T-helper 1 cell treated with Interleukin-12 subunit alpha and Interleukin-12 subunit beta and Interleukin-4 antibody, amounts not matched to agents 30 ng/mL and 1 ng/mL, for 36 hours (primary cell): ENCODE data around the gene ILRUN. TPM values are rescaled to one million over a fixed set of nuclear protein-coding genes. Genes with fewer than 3 reads are reported as not detected.
"Not testable (repeated sequence)": the region's sequence is repeated elsewhere in the genome, so short reads cannot be mapped to it uniquely, and the experiment has no call there.

Experiments used
- intact Hi-C: fragments of 100-400 bp; cut with micrococcal nuclease; formaldehyde crosslinking; loops from one replicate; pipeline ENCODE4 v1.15.1; 2024
- total RNA-seq: library from RNA; stranded (reverse); gene quantifications from 2 replicates; pipeline ENCODE4 v1.2.3, GENCODE V29; 2022

ILRUN gene
- total RNA-seq, 1 donor from 2014 or later: 88.3 TPM

DNA sequence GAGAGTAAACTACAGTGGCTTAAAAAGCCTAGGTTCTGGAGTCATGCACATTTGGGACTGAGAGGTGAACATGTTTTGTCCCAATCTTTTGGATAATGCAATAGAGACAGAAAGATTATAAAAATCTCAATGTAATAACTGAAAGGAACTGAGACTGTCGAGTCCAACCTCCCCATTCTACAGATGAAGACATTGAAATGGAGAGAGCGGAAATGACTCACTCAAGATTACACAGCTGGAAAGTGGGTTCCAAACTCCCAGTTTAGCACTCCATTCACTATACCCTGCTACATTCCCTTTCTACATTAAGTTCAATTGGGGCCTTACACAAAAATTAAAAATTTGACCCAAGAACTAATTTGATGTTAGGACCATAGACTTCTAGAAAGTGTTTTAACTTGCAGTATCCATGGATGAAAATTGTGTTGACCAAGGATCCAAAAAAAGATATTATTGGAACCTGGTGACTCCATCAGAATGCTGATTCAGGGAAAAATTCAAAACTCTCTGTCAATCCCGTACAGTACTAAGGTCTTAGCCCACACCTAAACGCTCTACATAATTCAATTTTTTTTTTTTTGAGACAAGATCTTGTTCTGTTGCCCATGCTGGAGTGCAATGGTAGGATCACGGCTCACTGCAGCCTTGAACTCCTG, 1.5 kb upstream of the ILRUN start:
- intact Hi-C loops: loop anchor here (1.0 to 5.0 kb wide), 5 partner anchors 95 to 561 kb away; partner anchors contain the start of genes BLTP3A, HMGA1, RPS10 and ZNF76

DNA sequence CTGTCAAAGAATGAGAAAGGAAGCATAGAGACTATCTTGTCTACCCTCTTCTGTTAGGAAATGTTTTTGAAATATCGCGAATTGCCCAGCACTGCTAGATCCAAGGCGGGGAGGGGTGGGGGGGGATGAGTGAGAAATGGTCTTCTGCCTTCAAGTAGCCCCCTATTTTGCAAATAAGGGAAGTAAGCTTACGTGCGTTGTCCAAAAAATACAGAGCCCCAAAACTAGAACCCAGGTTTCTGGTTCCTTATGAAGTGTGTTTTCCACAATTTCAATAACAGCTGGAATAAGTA, 923 bp upstream of the ILRUN start:
- intact Hi-C loops: loop anchor here (1.0 to 5.0 kb wide), 5 partner anchors 95 to 561 kb away; partner anchors contain the start of genes BLTP3A, HMGA1, RPS10 and ZNF76

DNA sequence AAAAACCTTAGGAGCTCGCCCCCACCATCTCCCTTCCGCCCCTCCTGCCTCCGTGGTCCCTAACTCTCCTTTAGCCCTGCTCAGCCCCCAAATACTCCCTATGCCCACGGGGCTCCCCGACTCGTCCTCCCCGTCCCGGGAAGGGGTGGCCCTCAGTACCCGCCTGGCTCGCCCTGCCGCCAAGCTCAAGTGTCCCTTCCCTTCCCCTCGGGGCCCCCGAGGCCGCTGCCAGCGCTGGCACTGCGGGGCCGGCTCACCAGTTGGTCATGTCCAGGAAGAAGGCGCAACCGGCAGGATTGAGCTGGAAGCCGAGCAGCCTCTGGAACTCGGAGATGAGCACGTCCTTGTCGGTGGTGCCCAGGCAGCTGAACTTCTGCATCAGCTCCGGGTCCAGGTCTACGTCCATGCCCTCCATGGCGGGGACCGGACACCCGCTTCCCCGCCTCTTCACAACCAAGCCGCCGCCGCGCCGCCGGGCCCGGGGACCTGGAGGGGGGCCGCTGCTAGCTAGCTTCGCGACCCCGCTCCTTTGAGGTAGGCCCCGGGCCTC, 303 bp downstream of the ILRUN start:
- intact Hi-C loops: loop anchor here (1.0 to 5.0 kb wide), 8 partner anchors 24 to 563 kb away; partner anchors contain the start of genes ANKS1A, BLTP3A, HMGA1 and SNRPC

DNA sequence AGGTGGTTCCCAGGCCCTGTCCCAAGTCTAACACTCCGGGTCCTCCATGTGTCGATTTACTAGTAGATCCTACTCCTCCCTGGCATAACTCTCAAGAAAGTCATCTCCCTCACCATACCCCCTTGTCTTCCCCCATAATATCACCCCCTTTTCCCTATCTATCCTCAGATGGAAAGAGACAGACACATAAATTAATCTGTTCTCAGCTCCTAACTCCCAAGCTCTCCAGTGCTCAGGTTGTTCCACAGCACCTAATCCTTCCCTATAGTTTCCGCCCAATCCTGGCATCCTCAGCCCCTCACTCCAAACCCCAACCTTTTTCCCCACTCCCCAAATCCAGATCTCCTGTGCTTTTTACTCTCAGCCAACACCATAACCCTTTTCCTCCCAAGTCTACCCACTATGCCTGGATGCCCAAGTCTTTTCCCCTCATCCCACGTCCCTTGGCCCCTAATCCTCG, 808 bp downstream of the ILRUN start:
- intact Hi-C loops: loop anchor here (1.0 to 5.0 kb wide), 8 partner anchors 23 to 563 kb away; partner anchors contain the start of genes ANKS1A, BLTP3A, HMGA1 and SNRPC

DNA sequence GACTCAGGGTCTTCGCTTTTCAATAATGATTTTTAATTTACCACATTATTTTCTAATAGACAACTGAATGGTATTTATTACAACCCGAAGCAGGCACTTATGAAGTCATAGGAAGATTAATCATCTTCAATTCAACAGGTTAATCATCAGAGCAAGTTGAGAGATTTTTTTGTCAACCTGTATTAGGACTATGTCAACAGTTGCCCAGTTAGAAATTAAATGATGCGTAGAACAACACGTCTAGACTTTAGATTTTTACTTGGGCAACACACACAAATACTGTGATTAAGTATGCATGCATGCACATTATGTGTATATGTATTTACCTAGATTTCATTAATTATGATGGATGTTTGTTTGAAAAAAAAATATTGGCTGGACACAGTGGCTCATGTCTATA, 4.3 kb downstream of the ILRUN start:
- intact Hi-C loops: no loop called here

DNA sequence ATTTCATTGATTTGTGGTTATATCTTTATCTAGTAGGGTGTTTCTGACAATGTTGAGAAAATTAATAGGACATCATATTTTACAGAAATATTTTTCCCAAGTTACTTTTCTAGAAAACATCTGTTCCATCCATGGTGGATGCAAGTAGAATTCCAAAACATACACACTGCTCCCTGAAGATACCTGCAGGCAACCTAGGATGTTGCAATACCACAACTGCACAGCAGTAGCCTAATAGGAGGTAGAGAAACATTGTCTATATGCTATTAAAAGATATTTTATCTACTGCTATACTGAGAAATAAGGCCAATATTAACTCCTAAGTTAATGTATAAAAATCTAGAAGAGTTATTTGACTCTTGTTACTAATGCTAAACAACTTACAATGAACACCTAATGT, 6.8 kb downstream of the ILRUN start:
- intact Hi-C loops: no loop called here

DNA sequence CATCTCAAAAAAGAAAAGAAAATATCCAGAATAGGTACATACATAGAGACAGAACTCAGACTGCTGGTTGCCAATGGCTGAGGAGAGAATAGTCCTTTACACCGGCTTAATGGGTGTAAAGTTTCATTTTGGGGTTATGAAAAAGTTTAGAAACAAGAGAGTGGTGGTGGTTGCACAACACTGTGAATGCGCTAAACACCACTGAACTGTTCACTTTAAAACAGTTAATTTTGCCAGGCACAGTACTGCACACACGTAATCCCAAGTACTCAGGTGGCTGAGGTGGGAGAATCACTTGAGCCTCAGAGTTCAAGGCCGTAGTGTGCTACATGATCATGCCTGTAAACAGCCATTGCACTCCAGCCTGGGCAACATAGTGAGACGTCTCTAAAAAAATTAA, 7.6 kb downstream of the ILRUN start:
- intact Hi-C loops: no loop called here

DNA sequence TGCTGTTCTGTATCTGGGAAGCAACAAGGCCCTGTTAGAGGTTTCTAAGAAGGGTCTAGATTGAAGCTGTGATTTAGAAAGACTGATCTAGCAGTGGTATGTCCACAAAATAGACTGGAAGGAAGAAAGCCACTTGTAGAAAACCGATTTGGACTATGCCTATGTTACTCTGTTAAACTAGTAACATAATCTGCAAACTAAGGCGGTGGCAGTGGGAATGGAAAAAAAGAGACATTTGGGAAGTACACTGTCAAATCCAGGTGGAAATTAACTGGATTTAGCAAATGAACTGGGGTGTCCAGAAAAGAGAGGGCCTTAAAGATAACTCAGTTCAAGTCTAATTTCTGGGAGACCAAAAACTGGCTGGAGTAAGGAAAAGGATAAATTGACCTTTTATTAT, 11.6 kb downstream of the ILRUN start:
- intact Hi-C loops: no loop called here

DNA sequence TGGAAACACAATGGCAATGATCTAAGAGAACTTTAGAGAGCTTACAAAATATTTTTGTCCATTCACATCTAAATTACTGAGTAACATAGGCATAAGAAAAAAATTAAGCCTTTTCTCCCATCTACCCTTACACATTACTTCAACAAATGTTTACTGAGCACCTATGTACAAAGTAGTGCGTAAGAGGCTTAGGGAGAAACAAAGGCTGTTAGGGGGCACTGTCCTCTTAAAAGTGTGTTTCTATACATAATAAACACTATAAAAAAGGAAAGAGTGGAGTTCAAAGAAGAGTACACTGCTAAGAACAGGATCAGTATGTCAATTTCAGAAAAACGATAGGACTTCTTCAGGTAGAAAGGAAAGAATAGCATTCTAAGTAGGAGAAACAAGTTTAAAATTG, 12.2 kb downstream of the ILRUN start:
- intact Hi-C loops: no loop called here

DNA sequence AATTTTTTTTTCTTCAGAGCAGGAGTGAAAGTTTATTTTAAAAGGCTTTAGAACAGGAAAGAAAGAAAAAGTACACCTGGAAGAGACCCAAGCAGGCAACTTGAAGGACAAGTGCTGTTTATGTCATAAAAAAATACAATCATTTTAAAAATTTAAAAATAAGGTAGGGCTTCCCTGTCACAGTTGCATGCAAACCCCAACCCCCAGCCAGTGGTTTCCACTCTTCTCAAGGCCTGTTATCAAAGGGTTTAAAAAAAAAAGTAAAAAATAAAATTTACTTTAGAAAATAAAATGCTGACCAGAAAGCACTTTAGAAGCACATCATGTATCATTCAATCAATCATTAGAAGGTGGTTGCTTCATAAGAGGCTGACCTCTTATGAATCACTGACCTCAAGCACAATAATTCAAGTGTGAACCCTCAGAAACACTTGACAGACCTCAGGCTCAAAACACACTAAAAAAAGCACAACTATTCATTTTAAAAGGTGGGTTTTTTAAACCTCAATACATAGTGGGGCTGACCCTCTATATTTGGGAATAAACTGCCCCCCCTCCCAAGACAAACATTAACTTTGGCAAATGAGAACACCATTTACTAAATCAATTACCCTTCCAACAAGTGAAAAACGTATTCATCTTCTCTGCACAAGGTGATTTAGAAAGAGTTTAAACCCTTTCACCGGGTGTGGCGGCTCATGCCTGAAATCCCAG, 15.6 kb downstream of the ILRUN start:
- intact Hi-C loops: loop anchor here (1.0 kb wide), 1 partner anchor 12 kb away; no protein-coding TSS in a partner anchor

DNA sequence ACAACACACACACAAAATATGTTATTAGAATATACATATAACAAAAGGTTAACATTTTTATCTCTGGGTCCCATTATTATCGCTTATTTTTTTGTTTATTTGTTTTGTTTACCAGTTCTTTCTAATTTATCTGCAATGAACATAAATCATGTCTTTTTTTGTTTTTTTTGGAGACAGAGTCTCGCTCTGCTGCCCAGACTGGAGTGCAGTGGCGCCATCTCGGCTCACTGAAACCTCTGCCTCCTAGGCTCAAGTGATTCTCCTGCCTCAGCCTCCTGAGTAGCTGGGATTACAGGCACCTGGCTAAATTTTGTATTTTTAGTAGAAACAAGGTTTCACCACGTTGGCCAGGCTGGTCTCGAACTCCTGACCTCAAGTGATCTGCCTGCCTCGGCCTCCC, 16.3 kb downstream of the ILRUN start:
- intact Hi-C loops: not testable (repeated sequence)

DNA sequence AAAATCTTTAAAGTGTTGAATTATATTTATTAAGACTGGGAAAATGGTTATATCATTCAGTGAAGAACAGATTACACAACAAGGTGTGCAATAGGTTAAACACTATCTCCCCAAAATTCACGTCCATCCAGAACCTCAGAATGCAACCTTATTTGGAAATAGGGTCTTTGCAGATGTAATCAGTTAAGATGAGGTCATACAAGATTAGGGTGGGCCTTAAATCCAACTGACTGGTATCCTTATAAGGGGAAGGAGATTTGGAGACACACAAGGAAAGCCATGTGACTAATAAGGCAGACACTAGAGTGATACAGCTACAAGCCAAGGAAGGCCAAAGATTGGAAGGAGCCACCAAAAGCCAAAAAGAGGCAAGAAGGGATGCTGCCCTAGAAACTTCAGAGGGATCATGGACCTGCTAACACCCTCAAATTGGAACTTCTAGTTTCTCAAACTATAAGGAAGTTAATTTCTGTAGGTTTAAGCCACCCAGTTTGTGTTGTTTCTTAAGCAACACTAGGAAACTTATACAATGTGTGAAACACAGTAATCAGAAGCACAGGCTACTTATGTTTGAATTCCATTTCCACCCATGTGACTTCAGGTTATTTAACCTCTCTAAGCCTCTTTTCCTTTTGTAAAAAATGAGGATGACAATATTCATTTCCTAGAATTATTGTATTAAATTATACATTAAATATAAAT, 16.9 kb downstream of the ILRUN start:
- intact Hi-C loops: loop anchor here (10.0 kb wide), 1 partner anchor 925 kb away; no protein-coding TSS in a partner anchor

DNA sequence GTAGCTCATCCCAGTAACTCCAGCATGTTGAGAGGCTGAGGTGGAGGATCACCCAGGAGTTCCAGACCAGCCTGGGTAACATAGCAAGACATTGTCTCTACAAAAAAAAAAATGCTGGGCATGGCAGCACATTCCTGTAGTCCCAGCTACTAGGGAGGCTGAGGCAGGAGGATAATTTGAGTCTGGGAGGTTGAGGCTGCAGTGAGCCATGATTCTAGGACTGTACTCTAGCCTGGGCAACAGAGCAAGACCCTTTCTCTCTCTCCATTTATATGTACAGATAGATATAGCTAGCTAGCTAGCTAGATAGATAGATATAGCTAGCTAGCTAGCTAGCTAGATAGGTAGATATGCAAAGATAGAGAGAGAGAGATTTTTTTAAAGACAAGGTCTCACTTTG, 20.4 kb downstream of the ILRUN start:
- intact Hi-C loops: loop anchor here (10.0 kb wide), 1 partner anchor 929 kb away; no protein-coding TSS in a partner anchor

DNA sequence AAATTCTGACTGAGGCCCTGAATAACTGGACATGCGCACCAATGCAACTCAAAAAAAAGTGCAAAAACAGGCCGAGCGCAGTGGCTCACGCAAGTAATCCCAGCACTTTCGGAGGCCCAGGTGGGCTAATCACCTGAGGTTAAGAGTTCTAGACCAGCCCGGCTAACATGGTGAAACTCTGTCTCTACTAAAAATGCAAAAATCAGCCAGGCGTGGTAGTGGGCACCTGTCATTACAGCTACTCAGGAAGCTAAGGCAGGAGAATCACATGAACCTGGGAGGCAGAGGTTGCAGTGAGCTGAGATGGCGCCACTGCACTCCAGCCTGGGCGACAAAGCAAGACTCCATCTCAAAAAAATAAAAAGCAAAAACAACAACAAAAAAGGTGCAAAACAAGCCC, 21.6 kb downstream of the ILRUN start:
- intact Hi-C loops: loop anchor here (5.0 to 10.0 kb wide), 2 partner anchors 117 to 930 kb away; partner anchors contain the start of gene BLTP3A

DNA sequence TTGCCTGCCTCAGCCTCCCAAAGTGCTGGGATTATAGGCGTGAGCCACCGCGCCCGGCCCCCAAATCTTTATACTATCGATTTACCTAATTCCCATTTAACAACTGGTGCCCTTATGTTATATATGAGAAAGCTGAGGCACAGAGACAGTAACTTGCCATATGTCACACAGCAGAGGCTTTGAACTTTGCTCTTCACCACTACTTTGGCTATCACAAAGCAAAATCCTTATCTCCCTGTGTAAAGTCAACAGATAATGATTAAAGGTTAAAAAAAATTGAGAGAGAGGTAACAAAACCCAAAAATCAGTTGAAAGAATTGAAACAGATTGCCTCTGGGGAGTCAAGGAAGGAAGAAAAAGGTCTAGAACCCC, 22.3 kb downstream of the ILRUN start:
- intact Hi-C loops: loop anchor here (5.0 to 10.0 kb wide), 2 partner anchors 118 to 931 kb away; partner anchors contain the start of gene BLTP3A

DNA sequence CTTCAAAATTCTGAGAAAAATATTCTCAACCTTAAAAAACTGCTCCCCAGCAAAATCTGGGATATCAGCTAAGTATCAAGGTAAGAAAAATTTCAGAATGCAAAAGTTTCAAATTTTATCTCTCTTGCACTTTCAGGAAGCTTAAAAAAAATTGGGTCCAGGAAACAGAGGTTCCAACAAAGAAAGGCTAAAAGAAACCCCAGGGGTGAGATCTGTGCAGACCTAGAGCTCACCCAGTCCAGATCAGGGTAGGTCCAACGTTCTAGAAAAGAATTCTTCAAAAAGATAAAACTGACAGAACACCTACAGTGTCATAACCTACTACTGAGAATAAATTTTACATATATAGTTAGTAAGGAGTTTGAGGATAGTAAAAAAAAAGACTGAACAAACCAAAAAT, 23.5 kb downstream of the ILRUN start:
- intact Hi-C loops: loop anchor here (2.0 to 10.0 kb wide), 3 partner anchors 119 to 932 kb away; partner anchors contain the start of genes ANKS1A, BLTP3A and TAF11

DNA sequence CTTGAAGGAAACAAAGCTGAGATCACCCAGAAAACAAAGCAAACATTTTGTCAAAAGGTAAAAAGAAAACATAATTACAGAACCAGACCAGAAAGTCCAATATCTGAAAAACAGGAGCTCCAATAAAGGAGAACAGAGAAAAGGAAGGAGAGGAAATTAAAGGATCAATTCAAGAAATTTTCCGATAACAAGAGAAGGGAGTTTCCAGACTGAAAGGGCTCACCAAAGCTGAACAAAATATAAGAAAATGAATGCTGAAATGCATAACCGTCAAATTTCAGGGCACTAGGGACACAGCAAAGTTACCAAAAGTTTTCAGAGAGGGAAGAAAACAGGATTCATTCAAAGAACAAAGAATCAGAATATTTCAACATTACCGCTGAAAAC, 23.9 kb downstream of the ILRUN start:
- intact Hi-C loops: loop anchor here (1.0 to 10.0 kb wide), 8 partner anchors 8 to 932 kb away; partner anchors contain the start of genes ANKS1A, BLTP3A, ILRUN and SNRPC

DNA sequence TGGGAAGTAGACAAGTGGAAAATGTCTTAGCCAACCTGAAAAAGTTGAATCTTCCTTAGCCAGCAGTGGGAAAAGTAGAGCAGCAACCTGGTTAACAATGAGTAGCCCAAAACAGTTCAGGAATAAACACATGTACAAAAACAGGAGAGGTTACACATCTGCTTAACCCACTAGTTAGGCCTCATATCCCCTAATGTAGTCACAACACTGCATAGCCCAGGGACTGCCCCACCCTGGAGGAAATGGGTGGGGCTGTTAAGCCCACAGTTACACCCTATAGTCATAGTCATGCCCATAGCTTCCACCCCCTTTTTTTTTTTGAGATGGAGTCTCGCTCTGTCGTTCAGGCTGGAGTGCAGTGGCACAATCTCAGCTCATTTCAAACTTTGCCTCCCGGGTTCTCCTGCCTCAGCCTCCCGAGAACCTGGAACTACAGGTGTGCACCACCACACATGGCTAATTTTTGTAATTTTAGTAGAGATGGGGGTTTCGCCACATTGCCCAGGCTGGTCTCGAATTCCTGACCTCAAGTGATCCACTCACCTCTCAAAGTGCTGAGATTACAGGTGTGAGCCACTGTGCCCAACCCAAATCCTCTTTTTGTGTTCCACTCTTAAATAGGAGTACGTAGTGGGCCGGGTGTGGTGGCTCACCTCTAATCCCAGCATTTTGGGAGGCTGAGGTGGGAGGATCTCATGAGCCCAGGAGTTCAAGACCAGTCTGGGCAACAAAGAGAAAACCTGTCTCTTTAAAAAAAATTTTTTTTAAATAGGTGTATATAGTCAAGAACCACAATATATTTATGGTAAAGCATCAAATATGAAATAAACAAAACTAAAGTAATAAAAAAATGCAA, 24.5 kb downstream of the ILRUN start:
- intact Hi-C loops: loop anchor here (1.0 to 10.0 kb wide), 8 partner anchors 8 to 933 kb away; partner anchors contain the start of genes ANKS1A, BLTP3A, ILRUN and SNRPC

DNA sequence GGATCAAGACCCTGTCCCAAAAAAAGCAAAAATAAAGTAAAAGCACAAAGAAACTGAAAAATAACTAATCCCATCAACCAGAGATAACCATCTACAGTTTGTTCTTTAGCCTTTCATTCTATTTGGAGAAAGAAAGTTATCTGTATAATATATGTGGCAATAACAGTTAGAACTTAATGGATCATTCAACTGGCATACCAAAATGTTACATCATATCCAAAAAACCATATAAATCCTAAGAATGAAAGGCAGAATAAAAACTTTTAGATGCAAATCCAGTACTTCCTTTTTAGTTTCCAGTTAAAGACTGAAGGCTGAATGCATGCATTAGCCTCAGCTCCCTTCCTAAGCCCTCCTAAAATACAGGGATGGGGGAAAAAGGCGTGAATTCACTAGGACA, 25.2 kb downstream of the ILRUN start:
- intact Hi-C loops: loop anchor here (5.0 to 10.0 kb wide), 2 partner anchors 121 to 933 kb away; partner anchors contain the start of gene BLTP3A

DNA sequence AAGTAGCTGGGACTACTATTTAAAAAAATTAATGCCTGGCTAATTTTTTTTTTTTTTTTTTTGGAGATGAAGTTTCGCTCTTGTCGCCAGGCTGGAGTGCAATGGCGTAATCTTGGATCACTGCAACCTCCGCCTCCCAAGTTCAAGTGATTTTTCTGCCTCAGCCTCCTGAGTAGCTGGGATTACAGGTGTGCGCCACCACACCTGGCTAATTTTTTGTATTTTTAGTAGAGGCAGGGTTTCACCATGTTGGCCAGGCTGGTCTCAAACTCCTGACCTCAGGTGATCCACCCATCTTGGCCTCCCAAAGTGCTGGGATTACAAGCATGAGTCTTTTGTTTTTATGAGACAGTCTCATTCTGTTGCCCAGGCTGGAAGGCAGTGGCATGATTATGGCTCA, 27.8 kb downstream of the ILRUN start:
- intact Hi-C loops: not testable (repeated sequence)
